ENCODE results near the gene NUDCD3. TPM values are rescaled to one million over a fixed set of nuclear protein-coding genes. Genes with fewer than 3 reads are reported as not detected.

Gene NUDCD3
- polyA plus RNA-seq, 1 donor (not counting 4 experiments of a cell fraction or from before 2014, with no cell fraction given): 58.7 TPM

DNA sequence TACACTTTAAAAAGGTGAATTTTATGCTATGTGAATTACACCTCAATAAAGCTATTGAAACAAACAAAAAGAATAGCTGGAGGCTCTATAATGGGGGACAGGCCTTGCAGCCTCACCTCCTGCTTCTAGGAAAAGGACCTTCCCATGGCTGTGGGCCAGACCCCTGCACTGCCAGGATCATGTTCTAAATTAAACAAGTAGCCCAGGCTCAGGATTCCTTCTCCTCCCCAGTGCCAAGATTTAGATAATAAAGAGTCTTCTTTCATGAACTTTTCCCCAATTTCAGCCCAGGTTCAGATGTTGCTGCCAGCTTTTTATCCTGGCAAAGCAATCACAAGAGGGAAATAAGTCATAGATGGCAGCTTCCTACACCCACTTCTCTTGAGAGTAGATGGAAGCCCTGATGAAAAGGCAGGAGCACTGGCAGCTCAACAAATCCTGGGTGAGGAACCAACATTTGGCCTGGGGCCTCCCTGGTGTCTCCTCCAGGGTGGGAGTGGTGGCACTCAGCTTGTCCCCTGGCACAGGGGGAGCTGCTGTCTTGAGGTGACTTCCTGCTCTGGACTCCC lies 142.8 kb downstream of the NUDCD3 start:
- Histone ChIP-seq H4K20me1 (ENCODE audit: control insufficient read depth, extremely low read depth, insufficient read depth, low read length) (no peaks in the 10 kb centered on the region), H3K4me1 (ENCODE audit: control insufficient read depth, extremely low read depth, insufficient read depth, low read length) (peaks cover 10% of the 10 kb centered on the region), H3K27ac (ENCODE audit: control insufficient read depth, insufficient read depth, low read length) (no peak overlapping the region), H3K9me1 (ENCODE audit: control insufficient read depth, extremely low read depth, insufficient read depth, low read length) (no peaks in the 10 kb centered on the region), H2AFZ (ENCODE audit: control insufficient read depth, low read length) (no peak overlapping the region), H3K9ac (ENCODE audit: control insufficient read depth, extremely low read depth, insufficient read depth, low read length) (no peak overlapping the region), H3K27me3 (ENCODE audit: control insufficient read depth, extremely low read depth, insufficient read depth, low read length) (no peaks in the 10 kb centered on the region), H3K4me2 (ENCODE audit: control insufficient read depth, extremely low read depth, insufficient read depth, low read depth, low read length) (no peak overlapping the region), H3K4me3 (ENCODE audit: control insufficient read depth in 2 of 3, extremely low read depth in 1 of 3, insufficient read depth in 2 of 3, low read depth in 1 of 3, low read length in 3 of 3) (no peak overlapping the region), H3K36me3 (ENCODE audit: control insufficient read depth in 2 of 2, extremely low read depth in 1 of 2, insufficient read depth in 2 of 2, low read length in 2 of 2) (no peaks in the 10 kb centered on the region), H3K9me3 (ENCODE audit: control insufficient read depth, low read depth, low read length) (peaks cover 6% of the 10 kb centered on the region), H3K79me2 (ENCODE audit: control insufficient read depth, insufficient read depth, low read length) (no peaks in the 10 kb centered on the region)
- DNase-seq (ENCODE audit: low read depth, low spot score) (no peak), FAIRE-seq (no peak)
- dilution Hi-C loops (cut with MboI; ENCODE audit: extremely low pct_ligation_motif_present, low sequenced_read_pairs): no loop called here
- TF ChIP-seq CTCF (optimal IDR thresholded peaks at IDR 0.05 in 1 of 3, IDR thresholded peaks at IDR 0.05 in 1 of 3, conservative IDR thresholded peaks at IDR 0.05 in 1 of 3; ENCODE audit: extremely low read depth in 1 of 3, insufficient read depth in 2 of 3, low read length in 3 of 3) (no peak), EZH2 (IDR thresholded peaks at IDR 0.05; ENCODE audit: low read length) (no peak)

DNA sequence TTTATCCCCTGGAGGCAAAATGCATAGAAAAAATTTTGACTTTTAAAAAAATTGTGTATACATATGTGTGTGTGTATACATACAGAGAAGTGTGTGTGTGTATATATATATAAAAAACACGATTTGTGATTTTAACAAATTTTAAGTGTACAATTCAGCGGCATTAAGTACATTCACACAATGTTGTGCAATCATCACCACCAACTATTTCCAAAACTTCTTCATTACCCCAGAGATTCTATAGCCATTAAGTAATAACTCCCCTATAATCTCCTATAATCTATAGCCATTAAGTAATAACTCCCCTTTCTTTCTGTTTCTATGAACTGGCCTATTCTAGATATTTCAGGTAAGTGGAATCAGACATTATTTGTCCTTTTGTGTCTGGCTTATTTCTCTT lies 144.4 kb downstream of the NUDCD3 start:
- Histone ChIP-seq H3K4me2 (ENCODE audit: control insufficient read depth, extremely low read depth, insufficient read depth, low read depth, low read length) (no peak overlapping the region), H3K79me2 (ENCODE audit: control insufficient read depth, insufficient read depth, low read length) (no peaks in the 10 kb centered on the region), H3K36me3 (ENCODE audit: control insufficient read depth in 2 of 2, extremely low read depth in 1 of 2, insufficient read depth in 2 of 2, low read length in 2 of 2) (no peaks in the 10 kb centered on the region), H3K4me1 (ENCODE audit: control insufficient read depth, extremely low read depth, insufficient read depth, low read length) (peaks cover 10% of the 10 kb centered on the region), H3K9ac (ENCODE audit: control insufficient read depth, extremely low read depth, insufficient read depth, low read length) (no peak overlapping the region), H4K20me1 (ENCODE audit: control insufficient read depth, extremely low read depth, insufficient read depth, low read length) (no peaks in the 10 kb centered on the region), H3K27ac (ENCODE audit: control insufficient read depth, insufficient read depth, low read length) (no peak overlapping the region), H3K9me3 (ENCODE audit: control insufficient read depth, low read depth, low read length) (peaks cover 4% of the 10 kb centered on the region), H3K27me3 (ENCODE audit: control insufficient read depth, extremely low read depth, insufficient read depth, low read length) (no peaks in the 10 kb centered on the region), H2AFZ (ENCODE audit: control insufficient read depth, low read length) (no peak overlapping the region), H3K4me3 (ENCODE audit: control insufficient read depth in 2 of 3, extremely low read depth in 1 of 3, insufficient read depth in 2 of 3, low read depth in 1 of 3, low read length in 3 of 3) (no peak overlapping the region), H3K9me1 (ENCODE audit: control insufficient read depth, extremely low read depth, insufficient read depth, low read length) (no peaks in the 10 kb centered on the region)
- no peak for FAIRE-seq
- DNase-seq (ENCODE audit: low read depth, low spot score): no peak
- no peak for TF ChIP-seq EZH2 (IDR thresholded peaks at IDR 0.05; ENCODE audit: low read length)
- no peak for TF ChIP-seq CTCF (optimal IDR thresholded peaks at IDR 0.05 in 1 of 3, IDR thresholded peaks at IDR 0.05 in 1 of 3, conservative IDR thresholded peaks at IDR 0.05 in 1 of 3; ENCODE audit: extremely low read depth in 1 of 3, insufficient read depth in 2 of 3, low read length in 3 of 3)
- dilution Hi-C loops (cut with MboI; ENCODE audit: extremely low pct_ligation_motif_present, low sequenced_read_pairs): no loop called here
